ENCODE results near the gene MAPK13.
A peak's percentile ranks its signal among the peaks of the same experiment; 100 is the strongest.

The MAPK13 gene

GRCh38 chr6:36110050-36110449 lies 20.3 kb upstream of the MAPK13 start:
- TF ChIP-seq CTCF (IDR thresholded peaks at IDR 0.05), result no peak
- H3K27ac ChIP-seq, result no peak overlapping the region
- no peaks in the 10 kb centered on the region for H3K4me1 ChIP-seq
- DNase-seq, result peak in 1 of 2 donors; percentile 41
- peaks cover 32 to 75% (median 47%) of the 10 kb centered on the region in 3 donors for H3K36me3 ChIP-seq
- no peaks in the 10 kb centered on the region for H3K27me3 ChIP-seq
- intact Hi-C loops (cut with DNase I; ENCODE audit: low total_unique reads), result no loop called here
- no peak overlapping the region for H3K4me3 ChIP-seq
- H3K9me3 ChIP-seq, result no peaks in the 10 kb centered on the region

- Histone ChIP-seq H3K27ac (no peak overlapping the region), H3K36me3 (peaks cover 32 to 70% (median 45%) of the 10 kb centered on the region in 3 donors), H3K4me3 (no peak overlapping the region), H3K4me1 (no peaks in the 10 kb centered on the region), H3K9me3 (no peaks in the 10 kb centered on the region), H3K27me3 (no peaks in the 10 kb centered on the region)
- no peak for TF ChIP-seq CTCF (IDR thresholded peaks at IDR 0.05)
- DNase-seq, result no peak
- intact Hi-C loops (cut with DNase I; ENCODE audit: low total_unique reads), result no loop called here
These were observed 19.4 kb upstream of the MAPK13 start for GRCh38 chr6:36110863-36111262.

GRCh38 chr6:36111526-36111925 lies 18.8 kb upstream of the MAPK13 start:
- Histone ChIP-seq H3K4me3 (no peak overlapping the region), H3K27me3 (no peaks in the 10 kb centered on the region), H3K4me1 (no peaks in the 10 kb centered on the region), H3K36me3 (peaks cover 32 to 66% (median 45%) of the 10 kb centered on the region in 3 donors), H3K9me3 (no peaks in the 10 kb centered on the region), H3K27ac (no peak overlapping the region)
- no peak for DNase-seq
- intact Hi-C loops (cut with DNase I; ENCODE audit: low total_unique reads), result no loop called here
- no peak for TF ChIP-seq CTCF (IDR thresholded peaks at IDR 0.05)

GRCh38 chr6:36113049-36113448 lies 17.3 kb upstream of the MAPK13 start:
- H3K36me3 ChIP-seq, result peaks cover 28 to 61% (median 36%) of the 10 kb centered on the region in 3 donors
- intact Hi-C loops (cut with DNase I; ENCODE audit: low total_unique reads), result no loop called here

GRCh38 chr6:36113703-36114102 lies 16.6 kb upstream of the MAPK13 start:
- Histone ChIP-seq H3K4me1 (no peaks in the 10 kb centered on the region), H3K27me3 (no peaks in the 10 kb centered on the region), H3K27ac (no peak overlapping the region), H3K9me3 (no peaks in the 10 kb centered on the region), H3K4me3 (no peak overlapping the region), H3K36me3 (peaks cover 22 to 60% (median 29%) of the 10 kb centered on the region in 3 donors)
- no peak for DNase-seq
- intact Hi-C loops (cut with DNase I; ENCODE audit: low total_unique reads), result no loop called here
- no peak for TF ChIP-seq CTCF (IDR thresholded peaks at IDR 0.05)

More at GRCh38 chr6:36113049-36113448, 17.3 kb upstream of the MAPK13 start:
- no peaks in the 10 kb centered on the region for H3K4me1 ChIP-seq
- H3K9me3 ChIP-seq, result no peaks in the 10 kb centered on the region
- TF ChIP-seq CTCF (IDR thresholded peaks at IDR 0.05), result no peak
- no peak overlapping the region for H3K4me3 ChIP-seq
- H3K27me3 ChIP-seq, result no peaks in the 10 kb centered on the region
- H3K27ac ChIP-seq, result no peak overlapping the region
- no peak for DNase-seq

Data from tibial artery (tissue), 4 donors.